Spinal cord (tissue), 10 donors: ENCODE data around the gene PPP1CC. TPM values are rescaled to one million over a fixed set of nuclear protein-coding genes. Genes with fewer than 3 reads are reported as not detected.
"Not testable (repeated sequence)": the region's sequence is repeated elsewhere in the genome, so short reads cannot be mapped to it uniquely, and the experiment has no call there.

Source experiments
- DNase-seq, 6 donors: peaks; one replicate each; pipeline versions ENCODE4 v3.0.0 to v3.0.0-alpha.2; 2013 to 2015; ENCODE audit warnings: low spot score in 6 of 6, low read depth in 4 of 6
- H3K27ac ChIP-seq: one replicate; pipeline ENCODE4 v1.5.1; 2013; ENCODE audit warnings: low read depth, low read length, control low read depth
- H3K27me3 ChIP-seq: one replicate; pipeline ENCODE4 v1.6.1; 2013; ENCODE audit warnings: low read length; ENCODE audit not compliant: control insufficient read depth, insufficient read depth
- H3K36me3 ChIP-seq: one replicate; pipeline ENCODE4 v1.6.1; 2013; ENCODE audit warnings: low read length; ENCODE audit not compliant: control insufficient read depth, insufficient read depth
- H3K4me1 ChIP-seq: one replicate; pipeline ENCODE4 v1.6.1; 2013; ENCODE audit warnings: low read length; ENCODE audit not compliant: control insufficient read depth, insufficient read depth
- H3K4me3 ChIP-seq: one replicate; pipeline ENCODE4 v1.5.1; 2013; ENCODE audit warnings: low read depth, low read length, control low read depth
- H3K9me3 ChIP-seq: one replicate; pipeline ENCODE4 v1.6.1; 2013; ENCODE audit warnings: low read length; ENCODE audit not compliant: control insufficient read depth, insufficient read depth
- WGBS: methylation state at CpG from one replicate; pipeline ENCODE4 v1.1.5; 2013; ENCODE audit warnings: missing lambda C conversion rate; ENCODE audit not compliant: insufficient coverage; 5-methylcytosine and 5-hydroxymethylcytosine counted together
- polyA plus RNA-seq, 2 donors: library from polyadenylated mRNA; unstranded; fragments of 120-200 nt; gene quantifications; one replicate each; pipeline ENCODE4 v1.2.1, GENCODE V29; 2013; ENCODE audit not compliant: insufficient read length in 2 of 2
- total RNA-seq, 2 donors: library from RNA; depleted of rRNA in 1 of 2; stranded (reverse); fragments of 120-200 nt in 1 of 2; fragments of >200 nt in 1 of 2; gene quantifications; one replicate each; pipeline versions ENCODE4 v1.2.3 to v1.2.4, GENCODE V29; 2013 to 2014
- donor health status: healthy.

The PPP1CC gene
- total and polyA plus RNA-seq, 4 donors, result 108 to 152 (median 134) TPM

DNA sequence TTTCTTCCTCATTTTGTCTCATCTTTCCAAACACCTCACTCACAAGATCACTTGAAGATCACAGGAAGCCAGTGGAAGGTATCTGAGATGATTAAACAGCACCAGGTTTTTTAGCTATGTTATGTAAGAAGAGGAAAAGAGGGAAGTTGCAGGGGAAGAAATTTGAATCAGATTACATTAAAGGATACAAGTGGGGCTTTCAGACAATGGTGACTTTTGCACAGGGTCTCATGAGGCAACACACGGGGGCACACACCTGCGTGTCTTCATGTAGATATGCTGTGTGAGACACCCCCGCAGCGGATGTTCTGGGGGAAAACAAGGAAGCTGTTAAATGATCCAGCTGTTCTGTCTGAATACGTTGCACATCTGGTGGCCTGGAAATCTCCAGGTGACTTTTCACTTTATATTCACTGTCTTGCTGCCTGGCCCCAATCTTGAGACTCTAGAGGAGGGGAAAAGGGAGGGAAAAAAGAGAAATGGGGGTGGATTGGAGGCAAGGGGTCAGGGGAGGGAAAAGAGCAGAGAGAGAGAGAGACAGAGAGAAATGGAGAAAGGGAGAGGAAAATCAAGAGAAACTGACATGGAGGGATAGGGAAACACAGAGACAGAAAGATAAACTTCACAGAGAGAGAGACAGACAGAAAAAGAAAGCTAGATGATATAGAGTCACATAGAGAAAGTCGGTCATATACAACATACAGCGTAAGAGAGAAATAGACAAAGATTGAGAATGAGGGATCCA is 36.3 kb upstream of the PPP1CC start:
- Histone ChIP-seq H3K27ac (no peak overlapping the region), H3K27me3 (no peaks in the 10 kb centered on the region), H3K4me1 (no peaks in the 10 kb centered on the region), H3K4me3 (no peak overlapping the region), H3K9me3 (no peaks in the 10 kb centered on the region), H3K36me3 (no peaks in the 10 kb centered on the region)
- no peak for DNase-seq
- WGBS, result 71% methylated on average over 4 of the region's 7 CpGs

DNA sequence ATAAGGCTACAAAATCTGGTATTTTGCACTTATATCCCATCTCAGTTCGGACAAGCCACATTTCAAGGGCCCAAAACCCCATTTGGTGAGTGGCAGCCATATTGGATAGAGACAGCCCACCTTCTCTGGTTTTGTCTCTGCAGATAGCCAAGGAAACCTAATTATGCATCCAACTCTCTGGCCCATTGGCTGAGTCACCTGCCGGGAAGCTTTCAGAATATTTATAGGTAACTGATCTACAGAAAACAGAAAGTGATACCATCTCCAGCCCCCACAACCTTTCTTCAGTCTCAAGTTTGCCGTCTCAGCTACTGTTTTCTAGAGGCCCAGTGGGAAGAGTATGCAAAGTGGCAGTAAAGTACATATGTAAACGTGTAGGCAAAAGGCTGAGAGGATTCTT is 33.7 kb upstream of the PPP1CC start:
- no peak for DNase-seq
- H3K9me3 ChIP-seq, result no peaks in the 10 kb centered on the region
- WGBS, result no CpG with 5 or more reads among the region's 4 CpGs
- H3K27me3 ChIP-seq, result no peaks in the 10 kb centered on the region
- no peaks in the 10 kb centered on the region for H3K4me1 ChIP-seq
- H3K36me3 ChIP-seq, result no peaks in the 10 kb centered on the region
- no peak overlapping the region for H3K27ac ChIP-seq
- H3K4me3 ChIP-seq, result no peak overlapping the region

DNA sequence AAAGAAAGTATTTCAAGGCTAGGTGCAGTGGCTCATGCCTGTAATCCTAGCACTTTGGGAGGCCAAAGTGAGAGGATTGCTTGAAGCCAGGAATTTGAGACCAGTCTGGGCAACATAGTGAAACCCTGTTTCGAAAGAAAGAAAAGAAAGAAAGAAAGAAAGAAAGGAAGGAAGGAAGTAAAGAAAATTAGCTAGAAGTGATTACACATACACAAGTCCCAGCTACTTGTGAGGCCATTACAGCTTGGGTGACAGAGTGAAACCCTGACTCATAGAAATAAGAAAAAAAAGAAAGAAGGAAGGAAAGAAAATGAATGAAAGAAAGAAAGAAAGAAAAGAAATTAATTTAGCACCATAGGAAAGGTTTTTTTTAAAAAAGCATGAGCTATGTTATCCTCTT is 33.3 kb upstream of the PPP1CC start:
- no peaks in the 10 kb centered on the region for H3K4me1 ChIP-seq
- DNase-seq, result no peak
- no peaks in the 10 kb centered on the region for H3K9me3 ChIP-seq
- no peak overlapping the region for H3K27ac ChIP-seq
- H3K4me3 ChIP-seq, result no peak overlapping the region
- H3K36me3 ChIP-seq, result no peaks in the 10 kb centered on the region
- no CpG with 5 or more reads among the region's 1 CpG for WGBS
- no peaks in the 10 kb centered on the region for H3K27me3 ChIP-seq

DNA sequence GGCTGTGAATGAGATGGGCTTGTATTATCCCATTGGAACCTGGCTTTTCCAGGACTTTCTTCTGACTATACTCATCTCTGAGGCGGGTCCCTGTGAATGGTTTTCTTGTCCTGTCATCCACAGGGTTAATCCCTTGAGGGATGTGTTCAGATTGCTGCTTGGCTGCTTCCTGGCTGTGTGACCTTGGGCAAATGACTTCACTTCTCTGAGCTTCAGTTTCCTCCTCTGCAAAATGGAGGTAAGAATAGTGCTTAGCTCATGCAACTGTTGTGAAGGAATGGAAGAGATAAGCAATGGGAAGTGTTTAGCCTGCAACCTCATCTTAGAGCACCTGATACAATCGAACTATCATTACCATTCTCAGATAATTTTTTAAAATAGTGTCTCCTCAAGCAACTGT is 32.1 kb upstream of the PPP1CC start:
- DNase-seq, result no peak
- Histone ChIP-seq H3K27ac (no peak overlapping the region), H3K27me3 (no peaks in the 10 kb centered on the region), H3K4me3 (no peak overlapping the region), H3K36me3 (no peaks in the 10 kb centered on the region), H3K4me1 (no peaks in the 10 kb centered on the region), H3K9me3 (no peaks in the 10 kb centered on the region)
- no CpG with 5 or more reads among the region's 2 CpGs for WGBS

DNA sequence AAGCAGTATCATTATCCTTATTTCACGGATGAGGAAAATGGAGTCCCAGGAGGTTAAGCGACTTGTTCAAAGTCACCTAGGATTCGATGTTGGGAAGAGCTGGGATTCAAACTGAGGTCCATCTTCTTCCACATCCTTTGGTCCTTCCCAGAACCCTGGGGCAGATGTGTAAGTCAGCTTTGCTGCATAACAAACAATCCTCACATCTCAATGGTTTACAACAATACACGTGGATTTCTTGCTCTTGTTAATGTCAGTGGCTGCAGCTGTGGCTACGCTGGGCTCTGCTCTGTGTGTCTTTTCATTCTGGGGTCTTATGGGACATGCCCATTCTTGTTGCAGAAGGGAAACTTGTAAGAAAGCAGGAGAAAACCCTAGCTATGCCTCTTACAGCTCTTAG is 26.3 kb upstream of the PPP1CC start:
- Histone ChIP-seq H3K4me3 (no peak overlapping the region), H3K27me3 (no peaks in the 10 kb centered on the region), H3K36me3 (no peaks in the 10 kb centered on the region), H3K27ac (no peak overlapping the region), H3K9me3 (no peaks in the 10 kb centered on the region), H3K4me1 (no peaks in the 10 kb centered on the region)
- DNase-seq, result no peak
- WGBS, result 83% methylated on average over 1 of the region's 5 CpGs

DNA sequence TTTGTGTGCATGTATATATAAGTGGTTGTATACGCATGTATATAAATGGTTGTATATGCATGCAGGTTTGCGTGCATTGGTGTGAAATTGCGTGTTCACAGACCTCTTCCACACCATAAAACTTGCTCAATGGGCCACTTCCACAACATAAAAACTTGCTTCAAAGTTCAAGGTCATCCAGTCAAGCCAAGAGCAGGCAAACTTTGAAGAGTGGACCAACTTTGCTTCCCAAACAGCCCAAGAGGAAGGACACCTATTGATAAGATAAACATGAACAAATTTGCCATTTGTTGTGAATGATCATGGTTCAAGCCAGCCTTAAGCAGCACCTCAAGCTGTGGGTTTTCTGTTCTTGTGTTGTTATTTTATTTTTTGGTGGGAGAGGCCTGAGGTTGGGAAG is 25.2 kb upstream of the PPP1CC start:
- Histone ChIP-seq H3K4me3 (no peak overlapping the region), H3K36me3 (no peaks in the 10 kb centered on the region), H3K4me1 (no peaks in the 10 kb centered on the region), H3K27me3 (no peaks in the 10 kb centered on the region), H3K9me3 (no peaks in the 10 kb centered on the region), H3K27ac (no peak overlapping the region)
- no CpG with 5 or more reads among the region's 3 CpGs for WGBS
- DNase-seq, result no peak

DNA sequence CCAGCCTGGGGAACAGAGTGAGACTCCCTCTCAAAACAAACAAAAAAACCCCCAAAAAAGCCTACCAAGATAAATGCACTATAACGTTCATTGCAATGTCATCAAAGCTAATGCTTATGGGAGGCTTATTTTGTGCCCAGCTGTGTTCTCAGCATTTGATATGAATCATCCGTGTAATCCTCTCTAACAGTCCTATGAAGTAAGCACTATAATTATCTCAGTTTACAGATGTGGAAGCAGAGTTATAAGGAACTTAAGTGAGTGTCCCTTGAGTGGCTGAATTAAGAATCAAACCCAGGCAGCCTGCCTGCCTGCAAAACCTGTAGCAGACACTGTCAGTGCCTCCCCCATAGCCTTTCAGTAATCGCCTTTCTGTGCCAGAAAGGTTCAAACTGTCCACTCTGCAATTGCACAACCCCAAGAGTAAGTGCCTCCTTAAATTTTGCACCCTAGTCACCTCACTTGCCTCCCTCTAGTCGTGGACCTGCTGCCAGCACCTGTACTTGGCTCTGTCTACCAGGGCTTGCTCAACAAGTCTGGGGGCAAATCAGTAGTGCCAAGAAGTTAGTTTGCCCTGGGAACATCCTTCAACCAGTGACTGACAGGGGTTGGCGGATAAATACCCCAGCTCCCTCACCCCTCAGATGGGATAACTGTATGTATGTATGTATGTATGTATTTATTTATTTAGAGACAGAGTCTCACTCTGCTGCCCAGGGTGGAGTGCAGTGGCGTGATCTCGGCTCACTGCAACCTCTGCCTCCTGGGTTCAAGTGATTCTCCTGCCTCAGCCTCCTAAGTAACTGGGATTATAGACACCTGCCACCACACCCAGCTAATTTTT is 23.8 kb upstream of the PPP1CC start:
- Histone ChIP-seq H3K4me1 (no peaks in the 10 kb centered on the region), H3K9me3 (no peaks in the 10 kb centered on the region), H3K36me3 (no peaks in the 10 kb centered on the region), H3K27me3 (no peaks in the 10 kb centered on the region), H3K4me3 (no peak overlapping the region), H3K27ac (no peak overlapping the region)
- 49% methylated on average over 2 of the region's 7 CpGs for WGBS
- DNase-seq, result peak in 1 of 6 donors; percentile 17

DNA sequence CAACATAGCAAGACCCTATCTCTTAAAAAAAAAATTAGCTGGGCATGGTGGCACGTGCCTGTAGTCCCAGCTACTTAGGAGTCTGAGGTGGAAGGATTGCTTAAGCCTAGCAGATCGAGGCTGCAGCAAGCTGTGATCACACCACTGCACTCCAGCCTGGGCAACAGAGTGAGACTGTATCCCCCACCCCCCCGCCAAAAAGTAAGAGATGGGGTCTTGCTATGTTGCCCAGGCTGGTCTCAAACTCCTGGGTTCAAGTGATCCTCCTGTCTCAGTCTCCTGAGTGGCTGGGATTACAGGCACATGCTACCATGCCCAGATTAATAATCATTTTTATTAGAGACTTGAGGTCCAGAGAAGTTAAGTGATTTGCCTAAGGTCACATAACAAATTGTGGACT is 22.9 kb upstream of the PPP1CC start:
- H3K27ac ChIP-seq, H3K4me3 ChIP-seq, H3K9me3 ChIP-seq, H3K27me3 ChIP-seq, H3K4me1 ChIP-seq, H3K36me3 ChIP-seq, DNase-seq: not testable (repeated sequence)
- 84% methylated on average over 2 of the region's 3 CpGs for WGBS

DNA sequence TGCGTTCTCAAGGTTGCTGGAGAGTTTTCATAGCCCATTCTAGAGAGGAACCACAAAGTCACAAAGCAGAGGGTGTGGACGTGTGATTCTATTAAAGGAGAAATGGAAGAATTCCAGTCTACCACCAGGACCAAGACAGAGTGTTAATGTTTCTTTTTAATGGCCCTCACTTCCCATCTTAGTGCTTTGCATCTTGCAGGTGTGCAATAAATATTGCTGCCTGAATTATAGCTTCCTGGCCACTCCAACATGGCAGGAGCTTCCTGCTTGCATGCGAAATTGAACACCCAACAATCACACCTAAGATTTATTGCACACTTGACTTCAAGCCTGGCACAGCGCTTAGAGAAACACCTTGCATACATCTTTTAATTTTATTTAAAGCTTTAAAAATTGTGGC is 22.4 kb upstream of the PPP1CC start:
- no peak for DNase-seq
- no peak overlapping the region for H3K27ac ChIP-seq
- H3K36me3 ChIP-seq, result no peaks in the 10 kb centered on the region
- no peaks in the 10 kb centered on the region for H3K27me3 ChIP-seq
- H3K4me1 ChIP-seq, result no peaks in the 10 kb centered on the region
- 60% methylated on average over 1 of the region's 4 CpGs for WGBS
- H3K4me3 ChIP-seq, result no peak overlapping the region
- H3K9me3 ChIP-seq, result no peaks in the 10 kb centered on the region

DNA sequence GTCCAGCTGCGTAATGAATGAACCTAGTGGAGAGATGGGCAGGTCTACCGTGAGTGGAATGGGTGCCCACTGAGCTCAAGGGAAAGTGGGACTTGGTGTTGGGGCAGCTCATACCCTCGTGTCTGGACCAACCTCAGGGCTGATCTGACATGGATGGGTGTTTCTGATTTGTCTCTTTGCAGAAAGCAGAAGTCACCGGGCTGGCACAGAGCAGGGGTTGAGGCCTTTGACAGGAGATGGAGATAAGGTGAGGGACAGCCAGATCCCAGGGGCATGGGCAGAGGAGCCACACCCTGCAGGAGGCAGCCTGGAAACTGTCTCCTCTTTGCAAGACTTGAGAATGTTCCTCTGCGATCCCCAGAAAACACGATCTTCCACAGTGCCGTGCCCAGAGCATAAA is 20.9 kb upstream of the PPP1CC start:
- WGBS, result 90% methylated on average over 7 of the region's 7 CpGs
- Histone ChIP-seq H3K27ac (no peak overlapping the region), H3K4me1 (no peaks in the 10 kb centered on the region), H3K4me3 (no peak overlapping the region), H3K27me3 (no peaks in the 10 kb centered on the region), H3K9me3 (no peaks in the 10 kb centered on the region), H3K36me3 (no peaks in the 10 kb centered on the region)
- no peak for DNase-seq
